A549 (cell line): ENCODE data around the gene HBG1. TPM values are rescaled to one million over a fixed set of nuclear protein-coding genes. Genes with fewer than 3 reads are reported as not detected.
A peak's percentile ranks its signal among the peaks of the same experiment; 100 is the strongest.

ENCODE experiments used
- ATAC-seq, 2 experiments: fragments of 200-7000 bp in 1 of 2; fragments of >200 bp in 1 of 2; cut with Nextera tagmentation in 1 of 2; cut with Tn5 transposase in 1 of 2; 3 replicates each; pipeline versions ENCODE4 v1.8.0 to v1.9.1; 2018 to 2020; ENCODE audit warnings: mild to moderate bottlenecking in 1 of 2, moderate library complexity in 1 of 2
- CTCF ChIA-PET: fragments of 300-600 bp; sonication (Branson Sonifier 250); formaldehyde crosslinking; extraction: SDS; loops from one replicate; lab custom pipeline; 2021; ENCODE audit warnings: antibody characterized with exemption, inconsistent platforms; lab: Yijun Ruan, JAX
- POLR2A ChIA-PET: fragments of 350-600 bp; formaldehyde crosslinking; extraction: SDS; loops from one replicate; lab custom pipeline; 2021; ENCODE audit warnings: antibody characterized with exemption, inconsistent platforms; lab: Yijun Ruan, JAX
- DNase-seq, 2 experiments: peaks; one replicate each; pipeline versions ENCODE4 v3.0.0 to v3.0.0-alpha.2; 2011 to 2016; ENCODE audit warnings: low read depth in 1 of 2, low spot score in 1 of 2
- FAIRE-seq: peaks from 2 replicates; lab custom pipeline; 2011; peaks lifted over from hg19 to GRCh38; lab: Jason Lieb, UNC
- H3K27ac ChIP-seq, 2 experiments: fragments of >200 bp; sonication (Bioruptor Twin); formaldehyde crosslinking; 3 replicates each; pipeline ENCODE4 v1.5.1; 2016 to 2017
- H3K4me1 ChIP-seq: fragments of >200 bp; sonication (Bioruptor Twin); formaldehyde crosslinking; 3 replicates; pipeline ENCODE4 v1.6.1; 2016
- H3K4me2 ChIP-seq: fragments of >200 bp; sonication (Bioruptor Twin); formaldehyde crosslinking; 3 replicates; pipeline ENCODE4 v1.6.1; 2016
- H3K4me3 ChIP-seq: fragments of >200 bp; sonication (Bioruptor Twin); formaldehyde crosslinking; 3 replicates; pipeline ENCODE4 v1.5.1; 2016
- H3K9me3 ChIP-seq: fragments of >200 bp; sonication (Bioruptor Twin); formaldehyde crosslinking; 3 replicates; pipeline ENCODE4 v1.6.1; 2016
- CHD2 ChIP-seq: fragments of 150-350 bp; IDR thresholded peaks from 2 replicates; pipeline ENCODE4 v1.6.1; 2014; ENCODE audit warnings: low read length; ENCODE audit not compliant: partially characterized antibody
- CTCF ChIP-seq: fragments of >200 bp; sonication (Bioruptor Twin); formaldehyde crosslinking; IDR thresholded peaks from 3 replicates; pipeline ENCODE4 v1.5.1; 2016
- EP300 ChIP-seq, 2 experiments: fragments of >200 bp; sonication (Bioruptor Twin); formaldehyde crosslinking; IDR thresholded peaks; 2 replicates in 1 of 2; 3 replicates in 1 of 2; pipeline ENCODE4 v1.6.1; 2016 to 2017
- FOSB ChIP-seq: fragments of 250-450 bp; sonication (Bioruptor Pico); IDR thresholded peaks from 2 replicates; pipeline ENCODE4 v1.5.0; 2020; ENCODE audit warnings: mild to moderate bottlenecking, moderate library complexity
- FOSL2 ChIP-seq, 2 experiments: fragments of 450-650 bp in 1 of 2; fragments of >200 bp in 1 of 2; sonication (Bioruptor Twin) in 1 of 2; formaldehyde crosslinking; IDR thresholded peaks; 2 replicates each; pipeline versions ENCODE4 v1.5.0 to v1.6.1; 2016 to 2020; ENCODE audit warnings: mild to moderate bottlenecking in 1 of 2, moderate library complexity in 1 of 2
- GATA3 ChIP-seq: IDR thresholded peaks from 2 replicates; pipeline ENCODE4 v1.6.1; 2012; ENCODE audit warnings: borderline replicate concordance
- HDAC2 ChIP-seq: fragments of 200-600 bp; sonication (generic); IDR thresholded peaks from 2 replicates; pipeline ENCODE4 v1.6.1; 2016
- JUN ChIP-seq, 2 experiments: fragments of >200 bp; sonication (Bioruptor Twin); formaldehyde crosslinking; IDR thresholded peaks; 2 replicates in 1 of 2; 3 replicates in 1 of 2; pipeline ENCODE4 v1.6.1; 2016 to 2017
- KDM1A ChIP-seq: fragments of 200-600 bp; sonication (generic); IDR thresholded peaks from 2 replicates; pipeline ENCODE4 v1.6.1; 2016; ENCODE audit warnings: low read depth, mild to moderate bottlenecking
- NFE2L2 ChIP-seq: fragments of 150-350 bp; conservative IDR thresholded peaks from 2 replicates; pipeline ENCODE4 v1.6.1; 2014; ENCODE audit warnings: low read length
- NPAS2 ChIP-seq: fragments of 250-450 bp; sonication (Bioruptor Pico); IDR thresholded peaks from 2 replicates; pipeline ENCODE4 v1.8.0; 2022; ENCODE audit warnings: mild to moderate bottlenecking, moderate library complexity, borderline replicate concordance
- POLR2A ChIP-seq: IDR thresholded peaks from 2 replicates; pipeline ENCODE4 v1.6.1; 2012; ENCODE audit warnings: mild to moderate bottlenecking, low read length
- RAD21 ChIP-seq, 2 experiments: fragments of >200 bp in 1 of 2; sonication (Bioruptor Twin) in 1 of 2; formaldehyde crosslinking in 1 of 2; IDR thresholded peaks in 1 of 2; conservative IDR thresholded peaks in 1 of 2; 2 replicates in 1 of 2; 3 replicates in 1 of 2; pipeline ENCODE4 v1.6.1; 2012 to 2018; ENCODE audit warnings: inconsistent platforms in 1 of 2
- SMC3 ChIP-seq: fragments of >200 bp; sonication (Bioruptor Twin); formaldehyde crosslinking; IDR thresholded peaks from 3 replicates; pipeline ENCODE4 v1.6.1; 2018; ENCODE audit warnings: inconsistent platforms
- ZC3H11A ChIP-seq: fragments of 450-650 bp; IDR thresholded peaks from 2 replicates; pipeline ENCODE4 v1.6.1; 2014; ENCODE audit warnings: antibody characterized with exemption, mild to moderate bottlenecking
- WGBS: methylation state at CpG from one replicate; pipeline ENCODE4 v1.1.6; 2017; ENCODE audit errors: missing lambda C conversion rate; 5-methylcytosine and 5-hydroxymethylcytosine counted together
- polyA plus RNA-seq, 4 experiments: library from polyadenylated mRNA; depleted of rRNA in 3 of 4; stranded (reverse); fragments of >200 nt; fragmentation: RNase III in 1 of 4; extraction: RNeasy Plus Mini Kit Qiagen cat#74134 plus additional on column Dnase treatment in 1 of 4; gene quantifications; 2 replicates in 3 of 4; 3 replicates in 1 of 4; pipeline ENCODE4 v1.2.3, GENCODE V29; 2011 to 2017
- TF ChIP-seq, protein P1 (sequence below): fragments of 200-600 bp; sonication (generic); IDR thresholded peaks from 2 replicates; pipeline ENCODE4 v1.6.1; 2016; ENCODE audit warnings: antibody characterized with exemption, mild to moderate bottlenecking, moderate library complexity
- TF ChIP-seq, protein P2 (sequence below): IDR thresholded peaks from 2 replicates; pipeline ENCODE4 v1.6.1; 2012; ENCODE audit warnings: low read depth, borderline replicate concordance

Gene HBG1
- polyA plus RNA-seq, 2 of the 4 experiments (the other 2 are of a cell fraction) = not detected

DNA sequence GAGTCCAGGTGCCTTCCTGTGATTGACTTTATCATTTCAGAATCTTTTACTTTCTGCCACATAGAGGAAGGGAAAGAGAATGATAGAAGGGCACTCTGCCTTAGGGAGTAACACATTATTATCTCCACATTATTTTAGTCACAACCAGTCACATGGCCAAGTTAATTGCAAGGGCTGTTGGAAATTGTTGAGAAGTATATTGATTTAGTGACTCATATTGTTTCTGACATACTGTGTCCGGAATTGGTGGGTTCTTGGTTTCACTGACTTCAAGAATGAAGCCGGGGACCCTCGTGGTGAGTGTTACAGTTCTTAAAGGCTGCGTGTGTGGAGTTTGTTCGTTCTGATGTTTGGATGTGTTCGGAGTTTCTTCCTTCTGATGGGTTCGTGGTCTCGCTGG lies 43.4 kb upstream of the HBG1 start:
- H3K27ac ChIP-seq = no peak overlapping the region
- no peaks in the 10 kb centered on the region for H3K9me3 ChIP-seq
- FAIRE-seq (no peak), ATAC-seq (no peak), DNase-seq (no peak)
- H3K4me3 ChIP-seq = no peak overlapping the region
- H3K4me1 ChIP-seq = no peaks in the 10 kb centered on the region
- H3K4me2 ChIP-seq = no peak overlapping the region
- WGBS = 66% methylated on average over 8 of the region's 8 CpGs
- TF ChIP-seq POLR2A (no peak), NPAS2 (CRISPR knock-in tag) (no peak), JUN (IDR thresholded peaks at IDR 0.05) (no peak), ZC3H11A (no peak), GATA3 (no peak), KDM1A (no peak), HDAC2 (no peak), EP300 (IDR thresholded peaks at IDR 0.05) (no peak), CHD2 (no peak), NFE2L2 (no peak)
- ChIA-PET CTCF (no interaction called here), POLR2A (no interaction called here)

- TF ChIP-seq FOSB = no peak
- TF ChIP-seq CTCF = peak; percentile 74
- TF ChIP-seq, protein P1, sequence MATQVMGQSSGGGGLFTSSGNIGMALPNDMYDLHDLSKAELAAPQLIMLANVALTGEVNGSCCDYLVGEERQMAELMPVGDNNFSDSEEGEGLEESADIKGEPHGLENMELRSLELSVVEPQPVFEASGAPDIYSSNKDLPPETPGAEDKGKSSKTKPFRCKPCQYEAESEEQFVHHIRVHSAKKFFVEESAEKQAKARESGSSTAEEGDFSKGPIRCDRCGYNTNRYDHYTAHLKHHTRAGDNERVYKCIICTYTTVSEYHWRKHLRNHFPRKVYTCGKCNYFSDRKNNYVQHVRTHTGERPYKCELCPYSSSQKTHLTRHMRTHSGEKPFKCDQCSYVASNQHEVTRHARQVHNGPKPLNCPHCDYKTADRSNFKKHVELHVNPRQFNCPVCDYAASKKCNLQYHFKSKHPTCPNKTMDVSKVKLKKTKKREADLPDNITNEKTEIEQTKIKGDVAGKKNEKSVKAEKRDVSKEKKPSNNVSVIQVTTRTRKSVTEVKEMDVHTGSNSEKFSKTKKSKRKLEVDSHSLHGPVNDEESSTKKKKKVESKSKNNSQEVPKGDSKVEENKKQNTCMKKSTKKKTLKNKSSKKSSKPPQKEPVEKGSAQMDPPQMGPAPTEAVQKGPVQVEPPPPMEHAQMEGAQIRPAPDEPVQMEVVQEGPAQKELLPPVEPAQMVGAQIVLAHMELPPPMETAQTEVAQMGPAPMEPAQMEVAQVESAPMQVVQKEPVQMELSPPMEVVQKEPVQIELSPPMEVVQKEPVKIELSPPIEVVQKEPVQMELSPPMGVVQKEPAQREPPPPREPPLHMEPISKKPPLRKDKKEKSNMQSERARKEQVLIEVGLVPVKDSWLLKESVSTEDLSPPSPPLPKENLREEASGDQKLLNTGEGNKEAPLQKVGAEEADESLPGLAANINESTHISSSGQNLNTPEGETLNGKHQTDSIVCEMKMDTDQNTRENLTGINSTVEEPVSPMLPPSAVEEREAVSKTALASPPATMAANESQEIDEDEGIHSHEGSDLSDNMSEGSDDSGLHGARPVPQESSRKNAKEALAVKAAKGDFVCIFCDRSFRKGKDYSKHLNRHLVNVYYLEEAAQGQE = no peak
- peak; percentile 90 for TF ChIP-seq SMC3
- TF ChIP-seq RAD21 (conservative IDR thresholded peaks at IDR 0.05 in 1 of 2, IDR thresholded peaks at IDR 0.05 in 1 of 2) = peak; percentile 85 to 92
- no peak for TF ChIP-seq CHD2
- no peak for TF ChIP-seq FOSL2 (IDR thresholded peaks at IDR 0.05)
- no peak for TF ChIP-seq FOSL2 (CRISPR knock-in tag; IDR thresholded peaks at IDR 0.05)
- TF ChIP-seq, protein P2, sequence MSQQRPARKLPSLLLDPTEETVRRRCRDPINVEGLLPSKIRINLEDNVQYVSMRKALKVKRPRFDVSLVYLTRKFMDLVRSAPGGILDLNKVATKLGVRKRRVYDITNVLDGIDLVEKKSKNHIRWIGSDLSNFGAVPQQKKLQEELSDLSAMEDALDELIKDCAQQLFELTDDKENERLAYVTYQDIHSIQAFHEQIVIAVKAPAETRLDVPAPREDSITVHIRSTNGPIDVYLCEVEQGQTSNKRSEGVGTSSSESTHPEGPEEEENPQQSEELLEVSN = no peak
- peak; percentile 47 to 73 for DNase-seq
- no peak for FAIRE-seq
- 10% methylated on average over 1 of the region's 1 CpG for WGBS
- ChIA-PET POLR2A (interaction anchor here (0.9 kb wide), 1 partner anchor 90 kb away, joined by 3 read pairs; no protein-coding TSS in a partner anchor), CTCF (interaction anchor here (1.1 to 3.9 kb wide), 13 partner anchors 9 to 168 kb away, joined by 3 to 44 read pairs (median 5); no protein-coding TSS in a partner anchor)
- no peak overlapping the region for H3K4me2 ChIP-seq
- no peaks in the 10 kb centered on the region for H3K4me1 ChIP-seq
- H3K9me3 ChIP-seq = no peaks in the 10 kb centered on the region
- no peak overlapping the region for H3K4me3 ChIP-seq
- ATAC-seq = peak; percentile 97 to 99
- no peak overlapping the region for H3K27ac ChIP-seq
Measured at GRCh38 chr11:5291207-5291838, 41.7 kb upstream of the HBG1 start.
